Endothelial cell (in vitro differentiated cells): ENCODE measurements around the gene WDR93. TPM values are rescaled to one million over a fixed set of nuclear protein-coding genes. Genes with fewer than 3 reads are reported as not detected.

ENCODE experiments used
- DNase-seq: peaks from one replicate; pipeline ENCODE4 v3.0.0; 2021; ENCODE audit warnings: low spot score
- H3K27ac Mint-ChIP-seq: one replicate; pipeline ENCODE4 v1.8.0; 2021; ENCODE audit warnings: mixed read lengths, inconsistent platforms; ENCODE audit not compliant: unreplicated experiment
- H3K27me3 Mint-ChIP-seq: one replicate; pipeline ENCODE4 v1.8.0; 2021; ENCODE audit warnings: mild to moderate bottlenecking, moderate library complexity, mixed read lengths, inconsistent platforms; ENCODE audit not compliant: unreplicated experiment
- H3K36me3 Mint-ChIP-seq: one replicate; pipeline ENCODE4 v1.8.0; 2021; ENCODE audit warnings: mild to moderate bottlenecking, low read depth, mixed read lengths, inconsistent platforms; ENCODE audit not compliant: unreplicated experiment
- H3K4me1 Mint-ChIP-seq: one replicate; pipeline ENCODE4 v1.8.0; 2021; ENCODE audit warnings: mild to moderate bottlenecking, mixed read lengths, inconsistent platforms; ENCODE audit not compliant: unreplicated experiment
- H3K4me3 Mint-ChIP-seq: one replicate; pipeline ENCODE4 v1.8.0; 2021; ENCODE audit warnings: mild to moderate bottlenecking, mixed read lengths, inconsistent platforms; ENCODE audit not compliant: unreplicated experiment
- H3K9me3 Mint-ChIP-seq: one replicate; pipeline ENCODE4 v1.8.0; 2021; ENCODE audit warnings: mixed read lengths, inconsistent platforms; ENCODE audit not compliant: unreplicated experiment
- total RNA-seq: library from RNA; stranded (reverse); fragmentation: NEBNext Ultra II Directional; extraction: Animal tissue kit (Norgen Biotek cat#: 25700); gene quantifications from one replicate; pipeline ENCODE4 v1.2.1, GENCODE V29; 2021; ENCODE audit not compliant: unreplicated experiment
- TF ChIP-seq, protein P1 (sequence below): fragments of 200-600 bp; sonication (generic); IDR thresholded peaks from one replicate; pipeline ENCODE4 v1.5.0; 2021; ENCODE audit warnings: antibody characterized with exemption; ENCODE audit not compliant: unreplicated experiment

Gene WDR93
- total RNA-seq, 1 donor from 2014 or later = 0.13 TPM

DNA sequence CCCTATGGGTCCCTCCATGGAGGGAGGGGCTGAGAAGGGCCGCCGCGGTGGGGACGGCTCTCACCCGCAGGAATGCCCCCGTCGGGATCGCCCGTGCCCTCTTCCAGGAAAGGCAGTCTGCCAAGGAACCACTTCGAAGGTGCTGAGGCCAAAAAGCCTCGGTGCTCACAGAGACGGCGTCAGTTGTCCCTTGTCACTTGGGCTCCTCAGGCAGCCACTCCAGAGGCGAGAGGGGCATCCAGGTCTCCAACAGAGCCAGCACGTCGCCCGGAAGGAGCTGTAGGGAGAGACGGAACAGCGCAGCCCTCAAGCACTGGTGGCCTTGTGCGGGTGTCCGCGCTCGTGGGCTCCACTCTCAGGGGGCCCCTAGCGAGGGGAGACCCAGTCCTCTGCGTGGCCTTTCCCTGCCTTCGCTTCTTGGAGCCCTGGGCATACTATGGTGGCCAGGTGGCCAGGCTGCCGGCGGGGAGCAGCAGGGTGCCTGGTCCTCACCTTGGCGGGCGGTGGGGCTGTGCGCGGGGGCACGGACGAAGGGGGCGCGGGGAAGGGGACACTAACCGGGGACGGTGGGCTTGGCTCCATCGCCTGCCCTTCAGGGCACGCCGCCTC is 59.4 kb downstream of the WDR93 start:
- Mint-ChIP-seq H3K4me1 (no peaks in the 10 kb centered on the region), H3K9me3 (no peaks in the 10 kb centered on the region), H3K36me3 (no peaks in the 10 kb centered on the region), H3K27me3 (peaks cover 7% of the 10 kb centered on the region), H3K27ac (no peak overlapping the region), H3K4me3 (no peak overlapping the region)
- TF ChIP-seq, protein P1, sequence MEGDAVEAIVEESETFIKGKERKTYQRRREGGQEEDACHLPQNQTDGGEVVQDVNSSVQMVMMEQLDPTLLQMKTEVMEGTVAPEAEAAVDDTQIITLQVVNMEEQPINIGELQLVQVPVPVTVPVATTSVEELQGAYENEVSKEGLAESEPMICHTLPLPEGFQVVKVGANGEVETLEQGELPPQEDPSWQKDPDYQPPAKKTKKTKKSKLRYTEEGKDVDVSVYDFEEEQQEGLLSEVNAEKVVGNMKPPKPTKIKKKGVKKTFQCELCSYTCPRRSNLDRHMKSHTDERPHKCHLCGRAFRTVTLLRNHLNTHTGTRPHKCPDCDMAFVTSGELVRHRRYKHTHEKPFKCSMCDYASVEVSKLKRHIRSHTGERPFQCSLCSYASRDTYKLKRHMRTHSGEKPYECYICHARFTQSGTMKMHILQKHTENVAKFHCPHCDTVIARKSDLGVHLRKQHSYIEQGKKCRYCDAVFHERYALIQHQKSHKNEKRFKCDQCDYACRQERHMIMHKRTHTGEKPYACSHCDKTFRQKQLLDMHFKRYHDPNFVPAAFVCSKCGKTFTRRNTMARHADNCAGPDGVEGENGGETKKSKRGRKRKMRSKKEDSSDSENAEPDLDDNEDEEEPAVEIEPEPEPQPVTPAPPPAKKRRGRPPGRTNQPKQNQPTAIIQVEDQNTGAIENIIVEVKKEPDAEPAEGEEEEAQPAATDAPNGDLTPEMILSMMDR = no peak
- DNase-seq = no peak

DNA sequence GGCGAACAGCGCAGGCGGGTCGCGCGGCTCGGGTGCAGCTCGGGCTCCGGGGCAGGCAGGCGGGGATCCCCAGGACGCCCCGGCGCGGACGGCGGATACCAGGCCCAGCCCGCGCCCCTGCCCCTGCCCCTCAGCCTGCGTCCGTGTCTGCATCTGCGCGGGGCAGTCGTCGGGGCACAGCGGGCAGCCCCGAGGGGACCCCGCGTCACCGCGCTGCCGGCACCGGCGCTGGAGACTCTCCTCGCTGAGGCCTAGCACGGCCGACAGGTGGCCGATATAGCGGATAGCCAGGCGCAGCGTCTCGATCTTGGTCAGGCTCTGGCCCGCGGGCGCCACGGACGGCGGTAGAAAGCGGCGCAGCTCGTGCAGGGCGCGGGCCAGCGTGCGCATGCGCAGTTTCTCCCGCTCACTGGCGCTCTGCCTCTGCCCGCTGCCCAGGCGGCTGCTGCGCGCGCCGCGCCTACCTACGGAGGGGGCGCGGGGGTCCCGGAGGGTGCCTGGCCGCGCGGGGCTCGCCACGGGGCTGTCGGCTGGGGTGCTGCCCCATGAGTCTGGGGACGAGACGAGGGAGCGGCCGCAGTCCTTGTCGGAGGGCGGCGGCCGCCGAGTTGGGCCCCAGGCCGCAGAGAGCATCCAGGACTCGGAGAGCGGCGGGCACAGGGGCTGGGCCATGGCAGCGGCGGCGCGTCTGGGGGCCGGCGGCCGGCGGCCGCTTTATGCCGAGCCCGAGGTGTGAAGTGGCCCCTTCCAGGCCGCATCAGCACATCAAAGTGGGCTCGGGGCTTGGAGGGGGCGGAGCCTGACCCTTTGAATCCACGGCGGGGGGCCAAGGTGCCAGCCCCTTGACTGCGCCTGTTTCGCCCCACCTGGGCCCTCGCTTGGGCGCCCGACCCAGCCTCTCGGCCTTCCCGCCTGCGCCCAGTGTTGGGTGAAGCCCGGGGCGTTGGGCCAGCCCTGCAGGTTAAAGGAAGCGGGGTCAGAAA is 60.2 kb downstream of the WDR93 start, which contains the start of gene MESP1:
Gene MESP1 (minus strand): TSS at position 690 of the 983 bp plus-strand sequence. CDS start 18 bp downstream, at position 672.
- DNase-seq = peak; percentile 95
- H3K4me3 Mint-ChIP-seq = no peak within 1 kb of the TSS
- no peaks in the 10 kb centered on the region for H3K36me3 Mint-ChIP-seq
- no peaks in the 10 kb centered on the region for H3K4me1 Mint-ChIP-seq
- H3K27ac Mint-ChIP-seq = no peak within 1 kb of the TSS
- TF ChIP-seq, protein P1 = peak; percentile 77
- no peaks in the 10 kb centered on the region for H3K9me3 Mint-ChIP-seq
- H3K27me3 Mint-ChIP-seq = peaks cover 10% of the 10 kb centered on the region

DNA sequence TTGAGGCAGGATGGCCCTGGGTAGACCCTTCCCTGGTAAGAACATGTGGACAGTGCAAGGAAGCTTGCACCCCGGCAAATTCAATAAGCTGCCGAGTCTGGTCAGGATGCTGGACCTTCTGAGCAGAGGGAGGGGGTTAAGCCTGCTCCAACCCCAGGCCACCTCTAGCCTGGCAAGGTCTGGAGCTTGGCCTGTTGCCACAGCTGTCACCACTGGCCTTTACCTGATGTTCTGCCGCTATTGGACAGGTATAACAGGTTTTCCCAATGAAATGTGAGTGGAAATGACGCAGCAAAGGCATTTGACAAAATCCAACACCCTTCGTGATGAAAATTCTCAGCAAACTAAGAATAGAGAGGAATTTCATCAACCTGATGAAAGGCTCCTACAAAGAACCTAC is 61.1 kb downstream of the WDR93 start:
- Mint-ChIP-seq H3K4me1 (no peaks in the 10 kb centered on the region), H3K27me3 (peaks cover 11% of the 10 kb centered on the region), H3K4me3 (no peak overlapping the region), H3K27ac (no peak overlapping the region), H3K9me3 (no peaks in the 10 kb centered on the region), H3K36me3 (no peaks in the 10 kb centered on the region)
- TF ChIP-seq, protein P1 = no peak
- DNase-seq = no peak

DNA sequence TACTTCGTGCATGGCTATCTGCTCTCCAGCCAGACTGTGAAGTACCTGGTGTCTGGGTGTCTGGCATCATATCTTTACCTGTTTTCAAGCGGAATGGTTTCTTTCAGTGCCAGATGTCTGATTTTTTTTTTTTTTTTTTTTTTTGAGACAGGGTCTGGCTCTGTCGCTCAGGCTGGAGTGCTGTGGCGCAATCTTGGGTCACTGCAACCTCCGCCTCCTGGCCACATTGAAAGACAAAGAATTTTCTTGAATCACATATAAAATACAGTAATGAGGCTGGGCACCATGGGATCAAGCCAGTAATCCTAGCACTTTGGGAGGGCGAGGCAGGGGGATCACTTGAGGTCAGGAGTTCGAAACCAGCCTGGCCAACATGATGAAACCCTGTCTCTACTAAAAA is 63.2 kb downstream of the WDR93 start:
- Mint-ChIP-seq H3K4me1 (no peaks in the 10 kb centered on the region), H3K27me3 (peaks cover 12% of the 10 kb centered on the region)

More for the DNA sequence above, 63.2 kb downstream of the WDR93 start:
- no peaks in the 10 kb centered on the region for H3K36me3 Mint-ChIP-seq
- TF ChIP-seq, protein P1 = no peak
- no peak overlapping the region for H3K4me3 Mint-ChIP-seq
- H3K27ac Mint-ChIP-seq = no peak overlapping the region
- no peak for DNase-seq
- no peaks in the 10 kb centered on the region for H3K9me3 Mint-ChIP-seq
